ENCODE data around the gene NAE1.

The NAE1 gene

DNA sequence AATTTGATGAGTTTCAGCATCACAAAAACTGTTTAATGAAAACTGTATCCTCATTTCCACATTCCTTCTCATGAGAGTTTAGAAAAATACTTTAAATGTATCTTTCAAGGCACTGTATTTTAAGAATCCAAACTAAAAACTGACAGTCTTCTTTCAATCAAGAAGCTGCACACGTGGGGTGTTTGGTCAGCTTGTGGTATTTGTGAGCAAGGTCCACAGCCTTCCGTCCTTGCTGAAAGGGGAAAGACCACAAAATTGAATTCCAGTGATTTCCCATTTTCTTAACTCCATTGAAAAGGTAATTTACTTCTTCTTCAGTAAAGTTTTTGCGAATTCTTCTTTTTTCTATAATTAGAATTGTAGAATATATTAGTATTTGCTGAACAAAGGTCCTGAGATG lies 76.0 kb downstream of the NAE1 start:
- no peak for DNase-seq (ENCODE audit: low read depth, low spot score)
- CTCF ChIA-PET, result interaction anchor here (1.2 to 4.1 kb wide), 8 partner anchors 8 to 104 kb away, joined by 3 to 24 read pairs (median 7); partner anchors contain the start of gene NAE1
- POLR2A ChIA-PET, result no interaction called here
- TF ChIP-seq, protein P1, sequence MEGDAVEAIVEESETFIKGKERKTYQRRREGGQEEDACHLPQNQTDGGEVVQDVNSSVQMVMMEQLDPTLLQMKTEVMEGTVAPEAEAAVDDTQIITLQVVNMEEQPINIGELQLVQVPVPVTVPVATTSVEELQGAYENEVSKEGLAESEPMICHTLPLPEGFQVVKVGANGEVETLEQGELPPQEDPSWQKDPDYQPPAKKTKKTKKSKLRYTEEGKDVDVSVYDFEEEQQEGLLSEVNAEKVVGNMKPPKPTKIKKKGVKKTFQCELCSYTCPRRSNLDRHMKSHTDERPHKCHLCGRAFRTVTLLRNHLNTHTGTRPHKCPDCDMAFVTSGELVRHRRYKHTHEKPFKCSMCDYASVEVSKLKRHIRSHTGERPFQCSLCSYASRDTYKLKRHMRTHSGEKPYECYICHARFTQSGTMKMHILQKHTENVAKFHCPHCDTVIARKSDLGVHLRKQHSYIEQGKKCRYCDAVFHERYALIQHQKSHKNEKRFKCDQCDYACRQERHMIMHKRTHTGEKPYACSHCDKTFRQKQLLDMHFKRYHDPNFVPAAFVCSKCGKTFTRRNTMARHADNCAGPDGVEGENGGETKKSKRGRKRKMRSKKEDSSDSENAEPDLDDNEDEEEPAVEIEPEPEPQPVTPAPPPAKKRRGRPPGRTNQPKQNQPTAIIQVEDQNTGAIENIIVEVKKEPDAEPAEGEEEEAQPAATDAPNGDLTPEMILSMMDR (IDR thresholded peaks at IDR 0.05; ENCODE audit: insufficient read depth, low read length, missing control alignments), result no peak
- no peak overlapping the region for H3K4me3 ChIP-seq (ENCODE audit: low read depth, low read length)

DNA sequence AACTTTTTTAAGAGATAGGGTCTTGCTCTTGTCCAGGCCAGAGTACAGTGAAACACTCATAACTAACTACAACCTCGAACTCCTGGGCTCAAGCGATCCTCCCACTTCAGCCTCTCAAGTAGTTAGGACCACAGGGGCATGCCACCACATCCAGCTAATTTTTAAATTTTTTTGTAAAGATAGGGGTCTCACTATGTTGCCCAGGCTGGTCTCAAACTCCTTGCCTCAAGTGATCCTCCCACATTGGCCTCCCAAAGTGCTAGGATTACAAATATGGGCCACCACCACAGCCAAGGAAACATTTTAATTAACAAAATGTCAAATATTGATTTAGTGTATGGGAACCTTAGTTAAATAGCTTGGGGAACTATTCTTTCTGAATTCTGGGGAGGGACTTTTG lies 76.6 kb downstream of the NAE1 start:
- H3K4me3 ChIP-seq (ENCODE audit: low read depth, low read length), result no peak overlapping the region
- DNase-seq (ENCODE audit: low read depth, low spot score), result no peak
- ChIA-PET POLR2A (no interaction called here), CTCF (interaction anchor here (0.6 to 4.1 kb wide), 10 partner anchors 10 to 290 kb away, joined by 3 to 24 read pairs (median 4); no protein-coding TSS in a partner anchor)
- TF ChIP-seq, protein P1 (IDR thresholded peaks at IDR 0.05; ENCODE audit: insufficient read depth, low read length, missing control alignments), result no peak

DNA sequence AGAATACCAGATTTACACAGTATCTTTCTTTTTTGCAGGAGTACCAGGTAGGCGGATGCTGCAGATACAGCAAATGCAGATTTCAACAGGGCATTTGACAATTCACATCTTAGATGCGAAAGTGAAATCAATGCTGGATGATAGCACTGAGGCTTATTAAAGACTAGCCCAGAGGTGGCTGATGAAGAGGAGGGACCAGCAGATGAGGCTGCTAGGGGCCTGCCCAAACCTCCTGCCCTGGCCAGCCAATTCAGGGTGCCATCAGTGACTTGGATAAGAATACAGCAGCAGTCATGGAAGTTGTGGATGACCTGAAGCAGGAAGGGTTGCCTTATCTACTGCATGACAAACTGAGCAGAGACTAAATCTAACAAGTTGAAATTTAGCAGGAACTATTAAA lies 77.8 kb downstream of the NAE1 start:
- ChIA-PET CTCF (interaction anchor here (0.9 to 20.6 kb wide), 18 partner anchors 9 to 349 kb away, joined by 3 to 501 read pairs (median 12); partner anchors contain the start of gene NAE1), POLR2A (no interaction called here)
- DNase-seq (ENCODE audit: low read depth, low spot score), result no peak
- no peak overlapping the region for H3K4me3 ChIP-seq (ENCODE audit: low read depth, low read length)
- TF ChIP-seq, protein P1 (IDR thresholded peaks at IDR 0.05; ENCODE audit: insufficient read depth, low read length, missing control alignments), result no peak
